Activated CD4-positive, alpha-beta T cell treated with anti-CD3 and anti-CD28 coated beads, Interleukin-2, amount 10 ng/mL, durations not matched to agents 7 days and 5 days (primary cell): ENCODE measurements around the gene NFIA. TPM values are rescaled to one million over a fixed set of nuclear protein-coding genes. Genes with fewer than 3 reads are reported as not detected.
"Not testable (repeated sequence)": the region's sequence is repeated elsewhere in the genome, so short reads cannot be mapped to it uniquely, and the experiment has no call there.

Experiments
- CTCF ChIA-PET: fragments of 350-600 bp; sonication (Branson Sonifier 250); formaldehyde crosslinking; loops from one replicate; lab custom pipeline; 2021; ENCODE audit warnings: antibody characterized with exemption; lab: Charles Lee
- POLR2A ChIA-PET: fragments of 350-600 bp; sonication (Branson Sonifier 250); formaldehyde crosslinking; loops from one replicate; lab custom pipeline; 2021; ENCODE audit warnings: antibody characterized with exemption; lab: Charles Lee
- DNase-seq: peaks from one replicate; pipeline ENCODE4 v3.0.0-alpha.2; 2020
- H3K27ac Mint-ChIP-seq: one replicate; pipeline ENCODE4 v1.8.0; 2021; ENCODE audit warnings: mild to moderate bottlenecking, moderate library complexity, mixed read lengths
- H3K27me3 Mint-ChIP-seq: one replicate; pipeline ENCODE4 v1.8.0; 2021; ENCODE audit warnings: mixed read lengths
- H3K36me3 Mint-ChIP-seq: one replicate; pipeline ENCODE4 v1.8.0; 2021; ENCODE audit warnings: low read depth, mixed read lengths
- H3K4me1 Mint-ChIP-seq: one replicate; pipeline ENCODE4 v1.8.0; 2021; ENCODE audit warnings: mixed read lengths
- H3K4me3 Mint-ChIP-seq: one replicate; pipeline ENCODE4 v1.8.0; 2021; ENCODE audit warnings: mild to moderate bottlenecking, moderate library complexity, mixed read lengths
- H3K9me3 Mint-ChIP-seq: one replicate; pipeline ENCODE4 v1.8.0; 2021; ENCODE audit warnings: mixed read lengths
- total RNA-seq, 2 experiments: library from RNA; stranded (reverse); gene quantifications; one replicate each; pipeline ENCODE4 v1.2.3, GENCODE V29; 2021

The NFIA gene
- total RNA-seq, 2 experiments from 2014 or later, result 0.97 to 1.6 TPM

DNA sequence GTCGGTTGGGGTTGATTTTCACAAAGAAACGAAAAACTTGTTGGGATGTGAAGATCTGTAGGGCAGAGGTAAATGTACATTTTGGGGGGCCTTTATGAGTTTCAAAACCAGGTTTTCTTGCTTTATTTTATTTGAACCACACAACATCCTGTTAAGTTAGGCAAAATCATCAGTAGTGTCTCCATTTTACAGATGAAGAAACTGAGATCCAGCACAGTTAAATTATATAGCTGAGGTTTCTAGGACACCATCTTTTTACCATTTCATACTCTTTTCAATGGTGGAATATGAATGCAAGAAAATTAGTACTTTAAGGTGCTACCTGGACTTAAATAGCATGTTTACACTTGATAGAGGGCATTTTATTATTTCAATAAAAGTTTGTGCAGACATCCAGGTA lies 187.7 kb downstream of the NFIA start:
- Mint-ChIP-seq H3K27me3 (no peaks in the 10 kb centered on the region), H3K9me3 (no peaks in the 10 kb centered on the region), H3K4me1 (peaks cover 9% of the 10 kb centered on the region), H3K36me3 (no peaks in the 10 kb centered on the region), H3K27ac (no peak overlapping the region), H3K4me3 (no peak overlapping the region)
- ChIA-PET POLR2A (no interaction called here), CTCF (interaction anchor here (1.3 to 2.4 kb wide), 2 partner anchors 114 to 220 kb away, joined by 4 to 8 read pairs; no protein-coding TSS in a partner anchor)
- no peak for DNase-seq

DNA sequence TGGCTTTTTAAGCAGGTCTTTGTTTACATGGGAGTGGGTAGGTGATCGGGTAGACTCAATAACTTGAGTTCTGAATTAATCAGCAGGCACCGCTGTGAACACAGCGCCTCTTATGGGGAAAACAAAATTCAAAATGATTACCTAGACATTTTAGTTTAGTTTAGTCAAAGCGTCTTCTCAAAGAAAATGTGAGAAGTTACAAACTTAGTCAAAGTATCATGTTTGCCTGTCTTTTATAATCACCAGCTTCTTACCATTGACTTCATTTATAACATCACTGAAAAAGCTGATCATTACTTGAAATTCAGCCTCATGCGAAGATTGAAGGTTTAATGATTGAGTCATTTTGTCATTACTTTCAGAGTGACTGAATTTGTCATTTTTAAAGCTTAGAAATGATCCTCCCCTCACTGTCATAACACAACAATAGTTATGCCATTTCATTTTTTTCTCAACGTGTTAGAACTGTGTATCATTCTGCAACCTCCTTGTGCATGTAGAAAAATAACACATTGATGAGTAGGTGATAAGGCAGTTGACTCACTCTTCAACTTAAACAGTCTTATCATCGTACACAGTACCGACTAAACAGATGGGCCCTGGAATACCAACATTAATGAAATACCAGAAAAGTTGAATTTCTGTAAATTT lies 188.5 kb downstream of the NFIA start:
- no peak overlapping the region for H3K4me3 Mint-ChIP-seq

DNA sequence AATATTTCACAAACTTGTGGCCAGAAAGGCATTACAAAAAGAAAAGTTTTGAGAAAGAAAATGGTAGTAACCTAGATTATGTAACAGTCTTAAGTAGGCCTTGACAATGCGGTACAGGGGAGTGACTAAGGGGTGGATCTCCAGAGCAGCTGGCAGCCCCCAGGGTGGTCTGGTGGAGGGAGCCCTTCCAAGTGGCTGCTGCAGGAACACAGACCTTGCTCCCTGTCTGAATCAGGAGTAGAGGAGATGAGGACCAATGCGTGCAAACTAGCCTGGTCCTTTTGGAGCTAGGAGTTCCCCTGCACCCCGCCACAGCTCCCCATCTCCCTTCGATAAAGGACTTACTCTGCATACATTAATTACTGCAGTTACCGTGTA lies 189.0 kb downstream of the NFIA start:
- POLR2A ChIA-PET, result interaction anchor here (0.6 kb wide), 1 partner anchor 67 kb away, joined by 3 read pairs; no protein-coding TSS in a partner anchor
- Mint-ChIP-seq H3K9me3 (no peaks in the 10 kb centered on the region), H3K4me1 (peaks cover 9% of the 10 kb centered on the region), H3K27me3 (no peaks in the 10 kb centered on the region), H3K4me3 (no peak overlapping the region), H3K27ac (no peak overlapping the region), H3K36me3 (no peaks in the 10 kb centered on the region)
- DNase-seq, result no peak
- CTCF ChIA-PET, result interaction anchor here (1.3 to 2.4 kb wide), 3 partner anchors 10 to 221 kb away, joined by 4 to 8 read pairs (median 7); no protein-coding TSS in a partner anchor

More for the DNA sequence above, 188.5 kb downstream of the NFIA start:
- peaks cover 9% of the 10 kb centered on the region for H3K4me1 Mint-ChIP-seq
- DNase-seq, result no peak
- CTCF ChIA-PET, result interaction anchor here (0.8 to 2.4 kb wide), 4 partner anchors 11 to 221 kb away, joined by 4 to 8 read pairs (median 6); no protein-coding TSS in a partner anchor
- H3K9me3 Mint-ChIP-seq, result no peaks in the 10 kb centered on the region
- no peaks in the 10 kb centered on the region for H3K27me3 Mint-ChIP-seq
- no peak overlapping the region for H3K27ac Mint-ChIP-seq
- H3K36me3 Mint-ChIP-seq, result no peaks in the 10 kb centered on the region
- POLR2A ChIA-PET, result no interaction called here

DNA sequence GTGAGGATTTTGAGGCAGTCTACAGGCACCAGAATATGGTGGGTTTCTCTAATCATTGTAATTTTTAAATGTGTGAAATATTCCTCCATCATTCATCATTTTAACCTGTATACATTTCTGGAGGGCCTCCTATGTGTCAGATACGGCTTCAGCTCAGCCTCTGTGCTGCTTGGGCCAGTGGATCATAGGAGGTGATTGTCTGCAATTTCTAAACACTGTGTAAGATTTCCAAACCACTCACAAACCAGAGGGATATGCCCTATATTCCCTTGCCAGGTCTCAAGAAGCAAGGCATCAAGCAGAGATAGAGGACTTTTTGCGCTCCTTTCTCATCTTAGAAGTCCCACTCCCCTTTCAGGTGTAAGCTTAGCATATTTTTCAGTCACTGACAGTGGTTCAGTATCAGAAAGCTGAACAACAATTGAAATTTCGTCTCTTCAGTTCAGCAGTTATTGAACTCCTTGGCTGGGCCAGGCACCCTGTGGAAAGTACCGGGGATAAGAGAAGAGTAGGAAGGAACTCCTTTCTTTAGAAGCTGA lies 190.9 kb downstream of the NFIA start:
- ChIA-PET POLR2A (no interaction called here), CTCF (no interaction called here)
- H3K9me3 Mint-ChIP-seq, result no peaks in the 10 kb centered on the region
- DNase-seq, result no peak
- H3K4me3 Mint-ChIP-seq, result no peak overlapping the region
- no peaks in the 10 kb centered on the region for H3K36me3 Mint-ChIP-seq
- H3K27ac Mint-ChIP-seq, result no peak overlapping the region
- H3K27me3 Mint-ChIP-seq, result peaks cover 2% of the 10 kb centered on the region
- peaks cover 9% of the 10 kb centered on the region for H3K4me1 Mint-ChIP-seq

GRCh38 chr1:61273861-61274260 lies 191.5 kb downstream of the NFIA start:
- H3K4me3 Mint-ChIP-seq, result no peak overlapping the region
- CTCF ChIA-PET, result no interaction called here

GRCh38 chr1:61274939-61275338 lies 192.6 kb downstream of the NFIA start:
- CTCF ChIA-PET, result no interaction called here
- no peaks in the 10 kb centered on the region for H3K36me3 Mint-ChIP-seq
- H3K27me3 Mint-ChIP-seq, result peaks cover 2% of the 10 kb centered on the region
- no peaks in the 10 kb centered on the region for H3K9me3 Mint-ChIP-seq
- H3K27ac Mint-ChIP-seq, result no peak overlapping the region
- H3K4me3 Mint-ChIP-seq, result no peak overlapping the region
- peaks cover 6% of the 10 kb centered on the region for H3K4me1 Mint-ChIP-seq
- no peak for DNase-seq
- POLR2A ChIA-PET, result no interaction called here

More at GRCh38 chr1:61273861-61274260, 191.5 kb downstream of the NFIA start:
- no peaks in the 10 kb centered on the region for H3K9me3 Mint-ChIP-seq
- peaks cover 2% of the 10 kb centered on the region for H3K27me3 Mint-ChIP-seq
- H3K36me3 Mint-ChIP-seq, result no peaks in the 10 kb centered on the region
- DNase-seq, result no peak
- H3K27ac Mint-ChIP-seq, result no peak overlapping the region
- POLR2A ChIA-PET, result no interaction called here
- H3K4me1 Mint-ChIP-seq, result peaks cover 9% of the 10 kb centered on the region

DNA sequence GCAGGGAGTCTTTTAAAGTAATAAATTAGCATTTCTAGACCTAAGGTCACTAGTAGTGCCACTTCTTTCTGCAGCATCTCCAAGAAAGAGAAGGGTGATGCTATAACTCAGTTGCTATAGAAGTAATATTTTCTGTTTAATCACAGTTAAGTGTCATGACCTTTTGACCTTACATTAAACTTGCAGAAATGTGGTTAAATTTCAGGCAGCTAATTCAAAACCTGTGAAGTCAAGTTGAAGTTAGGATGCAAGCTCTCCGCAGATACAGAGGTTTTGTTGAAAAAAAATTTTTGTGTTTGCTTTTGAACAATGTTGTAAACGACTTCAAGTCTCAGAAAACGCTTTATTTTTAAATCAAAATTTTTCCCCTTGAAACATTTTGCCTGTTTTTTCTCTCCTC lies 193.9 kb downstream of the NFIA start:
- CTCF ChIA-PET, result interaction anchor here (1.5 kb wide), 1 partner anchor 9 kb away, joined by 3 read pairs; no protein-coding TSS in a partner anchor
- H3K4me1 Mint-ChIP-seq, result no peaks in the 10 kb centered on the region
- no peak overlapping the region for H3K4me3 Mint-ChIP-seq
- peaks cover 2% of the 10 kb centered on the region for H3K27me3 Mint-ChIP-seq
- no peaks in the 10 kb centered on the region for H3K9me3 Mint-ChIP-seq
- no peak overlapping the region for H3K27ac Mint-ChIP-seq
- POLR2A ChIA-PET, result no interaction called here
- no peaks in the 10 kb centered on the region for H3K36me3 Mint-ChIP-seq
- DNase-seq, result no peak

DNA sequence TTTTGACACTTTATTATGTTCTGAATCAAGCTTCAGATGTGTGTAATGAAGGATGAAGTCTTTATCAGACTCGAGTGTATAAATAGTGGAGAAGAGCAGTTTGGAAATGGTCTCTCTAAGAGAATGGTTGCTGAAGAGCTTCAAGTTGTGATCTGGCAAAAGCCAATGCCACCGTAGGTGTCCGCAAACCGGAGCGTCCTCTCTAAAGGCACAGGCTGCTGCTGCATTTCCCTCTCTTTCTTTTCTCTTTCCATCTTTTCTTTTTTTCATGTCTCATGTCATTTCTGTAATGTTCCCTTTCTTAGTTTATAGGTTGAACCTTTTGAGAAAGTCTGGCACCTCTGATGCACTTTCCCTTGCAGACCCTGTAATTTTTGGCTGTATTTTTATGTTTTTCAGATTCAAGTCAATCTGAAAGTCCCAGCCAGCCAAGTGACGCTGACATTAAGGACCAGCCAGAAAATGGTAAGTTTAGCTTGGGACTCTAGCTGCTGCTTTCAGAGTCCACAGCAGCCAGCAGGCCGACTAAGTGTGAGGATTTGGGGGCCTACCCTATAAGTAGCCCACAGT lies 194.8 kb downstream of the NFIA start:
- H3K9me3 Mint-ChIP-seq, result no peaks in the 10 kb centered on the region
- H3K4me3 Mint-ChIP-seq, result no peak overlapping the region
- CTCF ChIA-PET, result interaction anchor here (1.5 kb wide), 1 partner anchor 8 kb away, joined by 3 read pairs; no protein-coding TSS in a partner anchor
- no peaks in the 10 kb centered on the region for H3K36me3 Mint-ChIP-seq
- POLR2A ChIA-PET, result no interaction called here
- no peaks in the 10 kb centered on the region for H3K4me1 Mint-ChIP-seq
- no peak overlapping the region for H3K27ac Mint-ChIP-seq
- peaks cover 2% of the 10 kb centered on the region for H3K27me3 Mint-ChIP-seq
- no peak for DNase-seq

DNA sequence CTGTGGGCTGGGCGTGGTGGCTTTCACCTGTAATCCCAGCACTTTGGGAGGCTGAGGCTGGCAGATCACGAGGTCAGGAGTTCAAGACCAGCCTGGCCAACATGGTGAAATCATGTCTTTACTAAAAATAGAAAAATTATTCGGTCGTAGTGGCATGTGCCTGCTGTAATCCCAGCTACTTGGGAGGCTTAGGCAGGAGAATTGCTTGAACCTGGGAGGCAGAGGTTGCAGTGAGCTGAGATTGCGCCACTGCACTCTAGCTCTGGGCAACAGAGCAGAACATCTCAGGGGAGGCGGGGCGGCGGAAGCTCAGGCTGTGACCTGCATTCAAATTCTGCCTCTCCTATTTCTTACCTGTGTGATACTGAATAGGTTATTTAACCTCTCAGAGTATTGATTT lies 196.1 kb downstream of the NFIA start:
- H3K27ac Mint-ChIP-seq, DNase-seq, POLR2A ChIA-PET, H3K27me3 Mint-ChIP-seq, H3K4me3 Mint-ChIP-seq, H3K4me1 Mint-ChIP-seq, H3K9me3 Mint-ChIP-seq, CTCF ChIA-PET, H3K36me3 Mint-ChIP-seq: not testable (repeated sequence)

- CTCF ChIA-PET, result no interaction called here
- no peak overlapping the region for H3K4me3 Mint-ChIP-seq
Measured at GRCh38 chr1:61278966-61279365, 196.6 kb downstream of the NFIA start.

GRCh38 chr1:61279570-61279969 lies 197.2 kb downstream of the NFIA start:
- ChIA-PET CTCF (interaction anchor here (1.5 kb wide), 1 partner anchor 14 kb away, joined by 3 read pairs; no protein-coding TSS in a partner anchor), POLR2A (no interaction called here)
- H3K4me1 Mint-ChIP-seq, result no peaks in the 10 kb centered on the region
- no peak overlapping the region for H3K27ac Mint-ChIP-seq
- no peaks in the 10 kb centered on the region for H3K9me3 Mint-ChIP-seq
- H3K27me3 Mint-ChIP-seq, result peaks cover 2% of the 10 kb centered on the region
- H3K36me3 Mint-ChIP-seq, result no peaks in the 10 kb centered on the region
- no peak for DNase-seq
- H3K4me3 Mint-ChIP-seq, result no peak overlapping the region

More at GRCh38 chr1:61278966-61279365, 196.6 kb downstream of the NFIA start:
- H3K27me3 Mint-ChIP-seq, result peaks cover 2% of the 10 kb centered on the region
- POLR2A ChIA-PET, result no interaction called here
- no peaks in the 10 kb centered on the region for H3K9me3 Mint-ChIP-seq
- no peak overlapping the region for H3K27ac Mint-ChIP-seq
- no peaks in the 10 kb centered on the region for H3K4me1 Mint-ChIP-seq
- no peak for DNase-seq
- no peaks in the 10 kb centered on the region for H3K36me3 Mint-ChIP-seq

DNA sequence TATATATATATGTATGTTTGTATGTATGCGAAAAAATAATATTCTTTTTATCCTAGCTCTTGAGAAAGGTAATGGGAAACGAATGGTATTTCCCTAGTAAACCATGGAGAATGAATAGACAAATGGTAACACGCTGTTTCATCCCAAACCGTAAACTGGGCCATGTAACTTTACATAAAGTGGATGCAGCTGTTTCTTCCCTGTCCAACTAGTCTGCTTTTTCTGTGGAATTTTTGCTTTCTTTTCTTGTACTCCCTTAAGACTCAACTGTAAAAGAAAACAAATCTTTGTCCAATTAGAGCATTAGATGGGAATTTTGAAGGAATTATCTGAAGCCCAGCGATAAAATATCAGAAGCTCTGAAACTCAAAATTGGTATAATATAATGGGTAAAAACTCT lies 198.1 kb downstream of the NFIA start:
- ChIA-PET CTCF (interaction anchor here (0.6 to 2.1 kb wide), 3 partner anchors 9 to 153 kb away, joined by 3 to 7 read pairs (median 3); no protein-coding TSS in a partner anchor), POLR2A (no interaction called here)
- peaks cover 2% of the 10 kb centered on the region for H3K27me3 Mint-ChIP-seq

DNA sequence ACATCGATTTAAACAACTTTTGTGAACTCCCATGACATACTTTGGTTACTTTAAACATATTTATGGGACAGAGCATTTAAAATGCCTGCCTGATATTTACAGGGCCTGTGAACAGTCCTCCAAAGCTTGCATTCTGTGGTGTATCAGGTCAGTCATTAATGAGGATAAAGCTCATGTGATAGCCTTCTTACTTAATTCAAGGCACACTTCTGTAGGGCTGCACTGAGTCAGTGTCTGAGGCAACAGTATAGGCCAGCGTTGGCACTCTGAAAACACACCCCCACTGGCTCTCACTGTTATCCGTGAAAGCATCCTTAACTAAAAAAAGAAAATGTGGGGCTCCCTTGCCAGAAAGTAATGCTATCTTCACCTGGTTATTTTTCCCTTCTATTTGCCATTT lies 200.0 kb downstream of the NFIA start:
- CTCF ChIA-PET, result interaction anchor here (0.8 to 2.1 kb wide), 2 partner anchors 11 to 16 kb away, joined by 3 to 7 read pairs; no protein-coding TSS in a partner anchor
- no peak for DNase-seq
- no peaks in the 10 kb centered on the region for H3K4me1 Mint-ChIP-seq
- H3K27me3 Mint-ChIP-seq, result no peaks in the 10 kb centered on the region
- H3K9me3 Mint-ChIP-seq, result no peaks in the 10 kb centered on the region
- H3K36me3 Mint-ChIP-seq, result no peaks in the 10 kb centered on the region
- H3K4me3 Mint-ChIP-seq, result no peak overlapping the region
- H3K27ac Mint-ChIP-seq, result no peak overlapping the region
- POLR2A ChIA-PET, result no interaction called here

More for the DNA sequence above, 198.1 kb downstream of the NFIA start:
- Mint-ChIP-seq H3K4me1 (no peaks in the 10 kb centered on the region), H3K36me3 (no peaks in the 10 kb centered on the region), H3K9me3 (no peaks in the 10 kb centered on the region), H3K27ac (no peak overlapping the region), H3K4me3 (no peak overlapping the region)
- DNase-seq, result no peak
